HEK293 (cell line): Measurements from ENCODE around the gene KCNK7.
A peak's percentile ranks its signal among the peaks of the same experiment; 100 is the strongest.

Source experiments
- AEBP2 ChIP-seq: fragments of 450-650 bp; formaldehyde crosslinking; IDR thresholded peaks from 2 replicates; pipeline ENCODE4 v1.5.1; 2016; ENCODE audit warnings: missing biosample characterization, missing genetic modification characterization, borderline replicate concordance
- GLI2 ChIP-seq: fragments of 450-650 bp; formaldehyde crosslinking; IDR thresholded peaks from 2 replicates; pipeline ENCODE4; 2017; ENCODE audit warnings: missing biosample characterization, missing genetic modification characterization, low read depth, borderline replicate concordance
- HOXD13 ChIP-seq: sonication (generic); formaldehyde crosslinking; IDR thresholded peaks from 2 replicates; pipeline ENCODE4 v1.8.0; 2022; ENCODE audit warnings: missing genetic modification reagents, borderline replicate concordance
- KLF8 ChIP-seq: fragments of 450-650 bp; formaldehyde crosslinking; IDR thresholded peaks from 2 replicates; pipeline ENCODE4 v1.5.1; 2016; ENCODE audit warnings: missing biosample characterization, missing genetic modification characterization
- PBX3 ChIP-seq: sonication (generic); formaldehyde crosslinking; IDR thresholded peaks from 2 replicates; pipeline ENCODE4 v1.8.1; 2022; ENCODE audit warnings: mild to moderate bottlenecking, moderate library complexity, missing genetic modification reagents
- SCRT1 ChIP-seq: fragments of 450-650 bp; formaldehyde crosslinking; IDR thresholded peaks from 2 replicates; pipeline ENCODE4 v1.5.1; 2016; ENCODE audit warnings: missing biosample characterization, missing genetic modification characterization, borderline replicate concordance
- YY2 ChIP-seq: fragments of 450-650 bp; formaldehyde crosslinking; IDR thresholded peaks from 2 replicates; pipeline ENCODE4 v1.5.1; 2016; ENCODE audit warnings: missing biosample characterization, missing genetic modification characterization
- ZBTB11 ChIP-seq: fragments of 450-650 bp; formaldehyde crosslinking; conservative IDR thresholded peaks from 2 replicates; pipeline ENCODE4 v1.5.1; 2016; ENCODE audit warnings: low read depth, missing biosample characterization, missing genetic modification characterization
- ZBTB20 ChIP-seq: fragments of 450-650 bp; formaldehyde crosslinking; IDR thresholded peaks from 2 replicates; pipeline ENCODE4 v1.5.1; 2016; ENCODE audit warnings: missing biosample characterization, missing genetic modification characterization
- ZBTB21 ChIP-seq: fragments of 450-650 bp; formaldehyde crosslinking; IDR thresholded peaks from 2 replicates; pipeline ENCODE4 v1.5.1; 2017; ENCODE audit warnings: missing biosample characterization, missing genetic modification characterization
- ZNF121 ChIP-seq: fragments of 450-650 bp; formaldehyde crosslinking; IDR thresholded peaks from 2 replicates; pipeline ENCODE4 v1.5.1; 2016; ENCODE audit warnings: missing biosample characterization, missing genetic modification characterization
- ZNF157 ChIP-seq: fragments of 450-650 bp; formaldehyde crosslinking; IDR thresholded peaks from 2 replicates; pipeline ENCODE4 v1.5.1; 2016; ENCODE audit warnings: missing biosample characterization, missing genetic modification characterization
- ZNF2 ChIP-seq: fragments of 450-650 bp; formaldehyde crosslinking; IDR thresholded peaks from 2 replicates; pipeline ENCODE4 v1.5.1; 2016; ENCODE audit warnings: missing biosample characterization, missing genetic modification characterization
- ZNF202 ChIP-seq: fragments of 450-650 bp; formaldehyde crosslinking; IDR thresholded peaks from 2 replicates; pipeline ENCODE4 v1.5.1; 2016; ENCODE audit warnings: missing biosample characterization, missing genetic modification characterization, borderline replicate concordance
- ZNF335 ChIP-seq: fragments of 450-650 bp; formaldehyde crosslinking; conservative IDR thresholded peaks from 2 replicates; pipeline ENCODE4 v1.5.1; 2016; ENCODE audit warnings: missing biosample characterization, missing genetic modification characterization
- ZNF341 ChIP-seq: fragments of 450-650 bp; formaldehyde crosslinking; IDR thresholded peaks from 2 replicates; pipeline ENCODE4; 2016; ENCODE audit warnings: low read depth, missing biosample characterization, missing genetic modification characterization
- ZNF529 ChIP-seq: fragments of 450-650 bp; formaldehyde crosslinking; IDR thresholded peaks from 2 replicates; pipeline ENCODE4 v1.5.1; 2017; ENCODE audit warnings: missing genetic modification characterization, missing biosample characterization; ENCODE audit not compliant: insufficient replicate concordance
- ZNF580 ChIP-seq: fragments of 450-650 bp; formaldehyde crosslinking; IDR thresholded peaks from 2 replicates; pipeline ENCODE4 v1.5.1; 2016; ENCODE audit warnings: missing biosample characterization, missing genetic modification characterization
- ZNF692 ChIP-seq: fragments of 450-650 bp; formaldehyde crosslinking; IDR thresholded peaks from 2 replicates; pipeline ENCODE4 v1.5.1; 2016; ENCODE audit warnings: missing biosample characterization, missing genetic modification characterization
- ZNF701 ChIP-seq: fragments of 450-650 bp; formaldehyde crosslinking; IDR thresholded peaks from 2 replicates; pipeline ENCODE4 v1.5.1; 2016; ENCODE audit warnings: missing biosample characterization, missing genetic modification characterization
- ZNF747 ChIP-seq: fragments of 450-650 bp; formaldehyde crosslinking; IDR thresholded peaks from 2 replicates; pipeline ENCODE4 v1.5.1; 2016; ENCODE audit warnings: missing biosample characterization, missing genetic modification characterization
- ZNF768 ChIP-seq: fragments of 450-650 bp; formaldehyde crosslinking; IDR thresholded peaks from 2 replicates; pipeline ENCODE4 v1.5.1; 2018; ENCODE audit warnings: missing biosample characterization, mild to moderate bottlenecking, missing genetic modification characterization
- ZSCAN16 ChIP-seq: fragments of 450-650 bp; formaldehyde crosslinking; IDR thresholded peaks from 2 replicates; pipeline ENCODE4 v1.5.1; 2016; ENCODE audit warnings: missing biosample characterization, missing genetic modification characterization
- TF ChIP-seq, protein P1 (sequence below): fragments of 450-650 bp; formaldehyde crosslinking; IDR thresholded peaks from 2 replicates; pipeline ENCODE4 v1.5.1; 2016; ENCODE audit warnings: missing biosample characterization, missing genetic modification characterization
- TF ChIP-seq, protein P2 (sequence below): fragments of 450-650 bp; formaldehyde crosslinking; IDR thresholded peaks from 2 replicates; pipeline ENCODE4; 2016; ENCODE audit warnings: missing biosample characterization, missing genetic modification characterization

Gene KCNK7

DNA sequence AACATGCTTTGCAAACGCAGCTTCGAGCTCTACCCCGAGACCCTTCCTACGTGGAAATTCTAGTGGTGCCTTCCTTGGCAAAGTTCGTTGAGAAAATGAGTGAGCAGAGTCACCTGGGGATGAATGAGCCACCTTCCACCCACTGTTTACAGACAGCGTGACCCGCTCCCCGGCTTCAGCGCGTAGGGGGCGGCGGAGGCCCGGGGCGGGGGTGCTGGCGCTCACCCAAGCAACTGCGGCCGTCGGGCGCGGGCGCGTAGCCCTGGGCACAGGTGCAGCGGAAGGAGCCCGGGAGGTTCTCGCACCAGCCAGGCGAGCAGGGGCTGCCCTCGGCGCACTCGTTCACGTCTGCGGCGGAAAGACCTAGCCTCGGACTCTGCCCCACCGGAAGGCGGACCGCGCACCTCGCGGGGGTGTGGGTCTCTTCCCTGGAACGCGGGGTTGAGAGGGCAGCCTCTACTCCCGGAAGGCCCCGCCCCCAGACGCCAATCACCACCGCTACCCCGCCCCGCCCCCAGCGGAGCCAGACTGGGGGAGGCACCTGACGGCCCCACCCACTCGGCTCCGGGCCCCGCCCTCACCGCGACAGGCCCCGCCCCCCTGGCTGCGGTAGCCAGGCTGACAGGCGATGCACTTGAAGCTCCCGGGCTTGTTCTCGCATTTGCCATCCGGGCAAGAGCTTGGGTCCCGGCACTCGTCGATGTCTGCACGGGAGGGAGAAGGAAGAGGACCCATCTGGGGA is 49.2 kb downstream of the KCNK7 start (continued):
- TF ChIP-seq AEBP2 (tag by site-specific recombination) = no peak
- TF ChIP-seq ZNF580 (tag by site-specific recombination) = no peak
- TF ChIP-seq ZNF768 (tag by site-specific recombination) = no peak
- peak; percentile 77 for TF ChIP-seq ZNF341 (tag by site-specific recombination)
- no peak for TF ChIP-seq ZNF121 (tag by site-specific recombination)
- TF ChIP-seq ZNF202 (tag by site-specific recombination) = no peak
- no peak for TF ChIP-seq ZNF157 (tag by site-specific recombination)
- TF ChIP-seq ZSCAN16 = no peak
- no peak for TF ChIP-seq ZNF529
- TF ChIP-seq KLF8 = no peak
- no peak for TF ChIP-seq ZNF747 (tag by site-specific recombination)
- no peak for TF ChIP-seq GLI2
- no peak for TF ChIP-seq ZNF2 (tag by site-specific recombination)
- TF ChIP-seq SCRT1 = no peak
- TF ChIP-seq ZNF335 (tag by site-specific recombination) = 0 out of 2 replicates have a peak, but pooled peaks have one; percentile 18
- peak; percentile 46; the same call in 1 of the 2 replicates for TF ChIP-seq PBX3 (CRISPR knock-in tag)
- TF ChIP-seq, protein P1, sequence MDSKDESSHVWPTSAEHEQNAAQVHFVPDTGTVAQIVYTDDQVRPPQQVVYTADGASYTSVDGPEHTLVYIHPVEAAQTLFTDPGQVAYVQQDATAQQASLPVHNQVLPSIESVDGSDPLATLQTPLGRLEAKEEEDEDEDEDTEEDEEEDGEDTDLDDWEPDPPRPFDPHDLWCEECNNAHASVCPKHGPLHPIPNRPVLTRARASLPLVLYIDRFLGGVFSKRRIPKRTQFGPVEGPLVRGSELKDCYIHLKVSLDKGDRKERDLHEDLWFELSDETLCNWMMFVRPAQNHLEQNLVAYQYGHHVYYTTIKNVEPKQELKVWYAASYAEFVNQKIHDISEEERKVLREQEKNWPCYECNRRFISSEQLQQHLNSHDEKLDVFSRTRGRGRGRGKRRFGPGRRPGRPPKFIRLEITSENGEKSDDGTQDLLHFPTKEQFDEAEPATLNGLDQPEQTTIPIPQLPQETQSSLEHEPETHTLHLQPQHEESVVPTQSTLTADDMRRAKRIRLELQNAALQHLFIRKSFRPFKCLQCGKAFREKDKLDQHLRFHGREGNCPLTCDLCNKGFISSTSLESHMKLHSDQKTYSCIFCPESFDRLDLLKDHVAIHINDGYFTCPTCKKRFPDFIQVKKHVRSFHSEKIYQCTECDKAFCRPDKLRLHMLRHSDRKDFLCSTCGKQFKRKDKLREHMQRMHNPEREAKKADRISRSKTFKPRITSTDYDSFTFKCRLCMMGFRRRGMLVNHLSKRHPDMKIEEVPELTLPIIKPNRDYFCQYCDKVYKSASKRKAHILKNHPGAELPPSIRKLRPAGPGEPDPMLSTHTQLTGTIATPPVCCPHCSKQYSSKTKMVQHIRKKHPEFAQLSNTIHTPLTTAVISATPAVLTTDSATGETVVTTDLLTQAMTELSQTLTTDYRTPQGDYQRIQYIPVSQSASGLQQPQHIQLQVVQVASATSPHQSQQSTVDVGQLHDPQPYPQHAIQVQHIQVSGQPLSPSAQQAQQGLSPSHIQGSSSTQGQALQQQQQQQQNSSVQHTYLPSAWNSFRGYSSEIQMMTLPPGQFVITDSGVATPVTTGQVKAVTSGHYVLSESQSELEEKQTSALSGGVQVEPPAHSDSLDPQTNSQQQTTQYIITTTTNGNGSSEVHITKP = peak; percentile 76
- TF ChIP-seq ZBTB20 = peak; percentile 66; the same call in 1 of the 2 replicates
- no peak for TF ChIP-seq YY2
- no peak for TF ChIP-seq ZBTB21 (tag by site-specific recombination)
- TF ChIP-seq HOXD13 (CRISPR knock-in tag) = no peak
- no peak for TF ChIP-seq ZNF692 (tag by site-specific recombination)
- TF ChIP-seq, protein P2, sequence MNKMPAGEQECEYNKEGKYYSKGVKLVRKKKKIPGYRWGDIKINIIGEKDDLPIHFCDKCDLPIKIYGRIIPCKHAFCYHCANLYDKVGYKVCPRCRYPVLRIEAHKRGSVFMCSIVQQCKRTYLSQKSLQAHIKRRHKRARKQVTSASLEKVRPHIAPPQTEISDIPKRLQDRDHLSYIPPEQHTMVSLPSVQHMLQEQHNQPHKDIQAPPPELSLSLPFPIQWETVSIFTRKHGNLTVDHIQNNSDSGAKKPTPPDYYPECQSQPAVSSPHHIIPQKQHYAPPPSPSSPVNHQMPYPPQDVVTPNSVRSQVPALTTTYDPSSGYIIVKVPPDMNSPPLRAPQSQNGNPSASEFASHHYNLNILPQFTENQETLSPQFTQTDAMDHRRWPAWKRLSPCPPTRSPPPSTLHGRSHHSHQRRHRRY = no peak
- no peak for TF ChIP-seq ZNF701 (tag by site-specific recombination)
- TF ChIP-seq ZBTB11 = peak; percentile 32
